ENCODE data around the gene TMEM245. TPM values are rescaled to one million over a fixed set of nuclear protein-coding genes. Genes with fewer than 3 reads are reported as not detected.

Gene TMEM245
- total RNA-seq, 1 donor, result 25.3 TPM

DNA sequence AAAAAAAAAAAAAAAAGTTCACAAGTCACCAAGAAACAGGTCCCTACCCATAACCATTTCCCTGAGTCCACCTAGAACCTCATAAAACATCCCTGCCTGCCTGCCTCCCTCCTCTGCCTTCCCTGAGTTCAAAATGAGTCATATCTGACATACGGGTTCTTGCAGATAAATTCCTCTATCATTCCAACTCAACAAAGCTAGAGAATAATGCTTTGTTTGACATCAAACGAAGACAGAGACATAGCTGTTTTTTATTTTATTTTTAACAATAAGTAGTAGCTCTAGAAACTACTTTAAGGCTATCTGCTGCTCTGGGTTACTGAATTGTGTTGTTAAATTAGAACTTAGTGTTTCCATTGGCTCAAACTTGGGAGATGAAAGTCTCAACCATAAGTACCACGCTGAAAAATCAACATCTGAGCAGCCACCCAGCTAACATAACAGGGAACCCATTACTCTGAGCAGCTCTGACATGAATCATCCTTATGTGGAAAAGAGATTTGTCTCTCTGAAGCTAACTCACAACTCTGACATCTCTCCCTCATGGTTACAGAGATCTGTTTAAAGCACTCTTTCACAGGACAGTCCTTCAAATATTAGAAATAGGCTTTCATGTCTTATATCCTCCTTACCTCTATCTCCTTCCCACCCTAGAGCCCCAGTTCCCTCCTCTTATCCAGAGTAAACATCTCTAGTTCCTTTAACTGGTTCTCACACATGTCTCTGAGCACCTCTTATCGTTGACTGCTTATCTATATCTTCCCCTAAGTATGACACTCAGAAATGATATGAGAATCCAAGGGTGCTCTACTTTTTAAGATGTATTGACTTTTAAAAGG is 12.1 kb downstream of the TMEM245 start:
- no peak for DNase-seq (ENCODE audit: low read depth in 2 of 3, low spot score in 2 of 3)

DNA sequence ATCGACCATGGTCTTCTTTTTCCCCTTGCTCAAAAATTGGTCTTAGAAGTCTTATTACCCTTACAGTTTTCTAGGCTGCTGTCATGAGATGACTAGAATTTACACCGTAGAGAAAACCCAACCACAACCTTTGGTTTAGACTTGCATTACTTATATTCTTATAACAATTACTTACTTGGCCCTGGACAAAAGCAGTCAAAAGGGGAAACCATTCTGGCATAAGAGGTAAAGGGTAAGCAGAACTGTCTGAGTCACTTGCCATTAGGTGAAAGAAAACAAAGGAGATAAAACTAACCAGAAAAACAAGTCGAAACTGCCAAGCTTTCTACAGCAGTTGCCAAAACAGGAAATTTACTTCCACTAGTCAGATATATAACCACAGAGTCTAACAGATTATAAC is 17.9 kb downstream of the TMEM245 start:
- peak in 2 of 3 donors; percentile 59 to 67 for DNase-seq (ENCODE audit: low read depth in 2 of 3, low spot score in 2 of 3)

DNA sequence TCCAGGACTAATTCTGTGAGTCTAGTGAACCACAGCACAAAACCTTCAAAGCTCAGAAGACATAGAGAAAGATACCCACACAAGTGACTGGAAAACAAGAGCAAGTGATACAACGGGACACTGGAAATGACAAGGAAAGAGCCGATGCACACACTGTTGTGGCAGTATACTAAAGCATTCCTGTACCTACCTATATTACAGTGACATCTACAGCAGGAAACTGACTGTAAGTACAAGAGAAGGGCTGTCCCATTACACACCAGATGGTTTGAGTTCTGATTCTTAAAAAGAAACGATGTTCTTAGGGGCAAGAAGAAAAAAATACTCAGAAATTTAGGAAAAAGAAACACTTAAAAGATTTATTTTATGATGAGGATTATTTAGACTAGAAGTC is 18.5 kb downstream of the TMEM245 start:
- no peak for DNase-seq (ENCODE audit: low read depth in 2 of 3, low spot score in 2 of 3)

DNA sequence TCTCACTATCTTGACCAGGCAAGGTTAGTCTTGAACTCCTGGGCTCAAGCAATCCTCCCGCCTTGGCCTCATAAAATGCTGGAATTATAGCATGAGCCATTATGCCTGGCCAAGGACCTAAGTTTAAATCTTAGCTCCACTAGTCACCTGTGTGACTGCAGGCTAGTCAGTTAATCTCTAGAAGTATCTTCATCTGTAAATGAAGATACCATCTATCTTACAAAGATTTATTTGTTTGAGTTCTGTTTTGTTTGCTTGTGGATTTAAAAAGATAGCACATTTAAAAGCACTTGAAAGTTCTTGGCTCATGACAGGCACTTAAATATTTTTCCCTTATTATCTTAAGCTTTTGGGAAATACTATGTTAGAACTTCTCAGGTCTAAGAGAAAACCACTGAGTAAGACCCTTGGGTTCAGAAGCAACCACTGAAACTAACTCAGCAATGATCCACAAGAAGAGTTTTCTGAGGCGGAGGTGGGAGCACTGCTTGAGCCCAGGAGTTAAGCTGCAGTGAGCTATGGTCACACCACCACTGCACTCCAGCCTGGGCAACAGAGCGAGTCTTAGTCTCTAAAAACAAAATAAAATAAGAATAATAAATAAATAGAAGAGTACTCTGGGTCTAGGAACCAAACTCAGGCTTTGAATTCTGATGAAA is 19.1 kb downstream of the TMEM245 start:
- DNase-seq (ENCODE audit: low read depth in 2 of 3, low spot score in 2 of 3), result no peak

DNA sequence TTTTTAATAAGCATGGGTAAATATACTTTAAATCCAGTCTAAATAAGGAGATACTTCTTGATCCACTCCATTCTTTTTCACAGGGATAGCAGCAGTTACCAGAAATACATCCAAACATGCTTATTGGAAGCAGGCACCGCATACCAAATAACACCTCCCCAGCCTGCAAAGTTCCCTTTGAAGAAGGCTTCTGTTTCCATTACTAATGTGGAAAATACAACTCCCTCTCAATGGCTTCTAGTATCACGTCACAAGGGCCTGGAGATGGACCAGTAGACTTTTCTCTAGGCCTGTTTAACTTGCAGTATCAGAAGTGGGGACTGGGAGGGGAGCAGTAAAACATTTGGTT is 20.8 kb downstream of the TMEM245 start:
- DNase-seq (ENCODE audit: low read depth in 2 of 3, low spot score in 2 of 3), result no peak

DNA sequence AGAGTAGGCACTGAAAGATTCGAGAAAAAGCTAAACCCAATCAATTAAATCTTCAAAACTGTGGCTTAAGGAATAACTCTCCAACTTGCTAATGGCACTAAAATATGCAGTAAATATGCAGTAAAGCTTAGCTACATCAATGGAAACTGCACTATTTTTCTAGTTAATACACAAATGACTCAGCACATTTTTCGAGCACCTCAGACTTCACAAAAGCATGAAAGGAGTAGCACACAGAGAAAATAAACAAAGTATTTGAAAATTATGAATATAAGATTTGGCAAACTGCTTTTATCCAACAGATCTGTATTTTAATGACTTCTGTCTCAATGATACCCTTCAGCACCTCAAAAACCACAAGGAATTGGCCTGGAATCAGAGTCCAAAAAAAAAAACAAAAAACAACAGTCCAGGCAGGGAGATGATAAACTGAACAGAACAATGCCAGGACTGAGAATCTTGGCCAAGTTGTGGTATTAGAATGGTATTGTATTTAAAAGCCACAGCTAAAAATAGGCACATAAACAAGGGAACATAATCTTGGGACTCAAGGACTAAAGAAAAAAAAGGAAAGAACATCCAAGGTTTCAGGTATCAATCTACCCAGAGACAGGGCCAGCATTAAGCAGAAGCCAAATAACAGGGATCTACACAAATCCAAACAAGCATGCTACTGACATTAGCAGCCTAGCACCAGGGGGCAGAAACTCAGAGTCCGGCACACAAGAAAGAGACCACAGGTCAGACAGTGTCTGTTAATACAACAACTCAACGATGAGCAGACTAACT is 21.4 kb downstream of the TMEM245 start:
- peak in 1 of 3 donors; percentile 39 for DNase-seq (ENCODE audit: low read depth in 2 of 3, low spot score in 2 of 3)

DNA sequence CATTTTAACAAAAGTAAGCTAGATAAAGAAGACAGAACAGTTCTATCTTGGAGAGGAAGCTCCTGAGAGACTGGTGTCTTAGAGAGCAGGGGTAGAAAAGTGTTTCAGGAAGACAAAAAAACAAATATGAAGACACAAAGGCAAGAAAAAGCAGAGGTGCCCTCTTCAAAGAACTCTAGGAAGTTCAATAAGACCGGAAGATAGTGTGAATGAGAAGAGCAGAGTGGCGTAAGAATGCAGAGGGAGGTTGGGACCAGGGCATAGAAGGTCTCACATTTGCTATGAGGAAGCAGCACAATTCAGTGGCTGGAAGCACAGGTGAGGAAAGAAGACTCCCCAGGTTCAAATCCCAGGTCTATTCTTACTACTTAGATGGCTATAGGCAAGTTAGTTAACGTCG is 22.6 kb downstream of the TMEM245 start:
- DNase-seq (ENCODE audit: low read depth in 2 of 3, low spot score in 2 of 3), result no peak

DNA sequence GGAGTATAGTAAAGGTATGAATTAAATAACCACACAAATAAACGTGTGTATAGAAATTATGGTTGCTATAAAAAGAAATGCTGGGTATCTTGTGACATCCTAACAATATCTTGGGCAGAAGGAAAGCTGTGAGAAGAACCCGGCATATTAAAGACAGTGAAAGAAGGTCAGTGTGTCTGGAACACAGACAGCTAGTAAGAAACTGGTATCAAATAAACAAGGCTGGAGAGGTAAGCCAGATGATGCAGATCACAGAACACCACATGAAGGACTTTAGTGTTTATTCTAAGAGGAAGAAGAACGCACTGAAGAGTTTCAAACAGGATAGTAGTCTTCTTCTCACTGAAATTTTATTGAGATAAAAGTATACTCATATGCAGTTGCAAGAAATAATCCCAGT is 24.4 kb downstream of the TMEM245 start:
- no peak for DNase-seq (ENCODE audit: low read depth in 2 of 3, low spot score in 2 of 3)

DNA sequence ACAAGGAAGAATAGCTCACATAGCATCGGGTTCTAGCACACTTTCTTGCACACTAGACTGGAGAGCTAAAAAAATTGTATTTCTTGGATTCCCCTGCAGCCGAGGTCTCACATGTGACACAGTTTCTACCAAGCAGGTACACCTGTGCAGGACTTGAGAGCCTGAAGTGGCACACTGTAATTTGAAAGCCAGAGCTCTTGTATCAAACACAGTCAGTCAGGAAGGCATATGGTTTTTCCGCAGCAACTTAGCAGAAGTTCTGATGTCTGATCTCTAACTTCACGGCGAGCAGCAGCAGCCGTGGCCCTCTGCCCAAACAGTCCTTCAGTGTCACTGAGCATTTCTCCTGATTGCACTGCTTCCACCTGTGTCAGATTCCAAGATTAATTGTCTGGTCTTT is 25.5 kb downstream of the TMEM245 start:
- no peak for DNase-seq (ENCODE audit: low read depth in 2 of 3, low spot score in 2 of 3)

DNA sequence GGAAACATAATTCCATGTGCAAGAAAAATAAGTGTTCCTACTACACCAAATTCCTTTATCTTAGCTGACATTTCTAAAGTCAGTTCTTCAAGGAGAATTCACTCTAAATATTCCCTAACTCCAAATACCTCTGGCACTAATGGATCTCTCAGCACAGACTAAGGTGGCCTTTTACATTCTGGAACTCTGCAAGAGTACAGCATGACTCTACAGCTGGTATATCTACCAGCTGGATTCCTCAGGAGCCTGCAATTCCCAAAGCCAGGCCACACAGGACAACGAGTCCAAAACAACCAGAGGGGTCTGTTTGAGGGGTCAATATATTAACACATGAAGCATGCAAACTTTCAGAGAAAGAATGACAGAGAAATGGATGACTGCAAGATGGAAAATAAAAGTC is 27.2 kb downstream of the TMEM245 start:
- no peak for DNase-seq (ENCODE audit: low read depth in 2 of 3, low spot score in 2 of 3)

DNA sequence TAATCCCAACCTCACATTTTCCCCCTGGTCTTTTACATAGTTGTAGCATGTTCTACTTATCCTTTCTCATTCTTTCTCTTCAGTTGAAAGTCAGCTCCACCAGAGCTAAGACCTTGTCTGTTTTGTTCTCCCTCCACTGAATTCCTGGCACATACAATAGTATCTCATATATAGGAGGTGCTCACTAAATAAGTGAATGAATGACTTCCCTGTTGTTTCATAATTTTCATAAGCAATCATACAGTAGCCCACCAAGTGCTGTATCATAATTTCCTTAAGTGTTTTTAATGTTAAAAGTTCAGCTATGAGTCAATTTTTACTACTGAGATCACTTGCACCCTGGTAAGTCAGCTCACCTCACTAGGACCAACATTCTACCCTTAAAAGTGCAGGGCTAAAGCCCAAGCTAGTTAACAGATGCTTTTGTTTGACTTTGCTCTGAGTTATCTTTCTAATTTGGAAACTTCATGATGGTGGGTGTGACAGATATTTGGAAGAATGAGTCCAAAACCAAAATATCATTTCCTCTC is 27.6 kb downstream of the TMEM245 start:
- DNase-seq (ENCODE audit: low read depth in 2 of 3, low spot score in 2 of 3), result no peak

DNA sequence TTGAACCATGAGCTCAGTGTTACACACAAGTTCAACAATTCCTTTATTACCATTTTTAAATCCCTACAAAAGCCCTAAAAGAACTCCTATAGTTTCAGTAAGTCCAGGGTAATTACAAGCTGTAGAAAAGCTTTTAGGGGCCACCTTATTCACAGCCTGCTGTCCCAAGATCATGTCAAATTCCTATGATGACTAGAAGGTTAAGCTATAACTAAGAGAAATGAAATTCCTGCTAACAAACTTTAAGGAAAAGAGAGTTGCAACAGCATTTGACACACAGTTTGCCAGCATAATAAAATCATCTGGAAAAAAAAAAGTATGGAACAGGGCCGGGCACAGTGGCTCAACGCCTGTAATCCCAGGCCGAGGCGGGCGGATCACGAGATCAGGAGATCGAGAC is 31.5 kb downstream of the TMEM245 start:
- DNase-seq (ENCODE audit: low read depth in 2 of 3, low spot score in 2 of 3), result no peak

DNA sequence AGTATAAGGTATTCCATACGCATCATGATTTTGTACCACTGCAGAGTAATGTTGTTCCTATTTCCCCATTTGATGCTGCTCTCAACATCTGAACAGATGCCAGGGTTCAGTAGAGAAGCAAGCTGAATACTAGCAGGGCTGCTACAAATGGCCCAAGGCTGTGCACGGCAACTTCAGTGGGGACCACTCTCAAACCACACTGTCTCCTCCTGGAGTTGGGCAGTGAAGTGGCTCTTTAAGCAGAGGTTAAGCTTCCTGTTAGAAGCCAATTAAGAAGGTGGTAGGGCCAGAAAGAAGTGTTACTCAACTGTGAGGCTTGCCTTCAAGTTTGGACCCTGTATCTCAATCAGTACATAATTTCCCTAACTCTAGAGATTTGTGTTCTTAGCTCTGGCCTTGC is 32.0 kb downstream of the TMEM245 start:
- no peak for DNase-seq (ENCODE audit: low read depth in 2 of 3, low spot score in 2 of 3)

DNA sequence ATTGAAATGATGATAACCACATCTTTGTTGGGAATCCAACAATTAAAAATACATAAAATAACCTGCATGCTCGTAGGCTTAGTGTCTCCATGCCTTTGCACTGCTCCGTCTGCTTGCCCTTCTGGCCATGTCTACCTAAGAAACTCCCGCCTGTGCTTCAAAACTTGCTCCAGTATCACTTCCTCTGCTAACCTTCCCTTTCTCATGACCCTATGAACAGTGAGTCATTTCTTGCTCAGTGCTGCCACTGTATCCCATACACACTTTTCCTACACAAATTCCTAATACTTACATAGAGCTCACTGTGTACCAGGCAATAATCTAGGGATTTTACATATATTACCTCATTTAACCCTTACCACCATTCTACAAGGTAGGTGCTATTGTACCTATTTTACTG is 33.5 kb downstream of the TMEM245 start:
- no peak for DNase-seq (ENCODE audit: low read depth in 2 of 3, low spot score in 2 of 3)

DNA sequence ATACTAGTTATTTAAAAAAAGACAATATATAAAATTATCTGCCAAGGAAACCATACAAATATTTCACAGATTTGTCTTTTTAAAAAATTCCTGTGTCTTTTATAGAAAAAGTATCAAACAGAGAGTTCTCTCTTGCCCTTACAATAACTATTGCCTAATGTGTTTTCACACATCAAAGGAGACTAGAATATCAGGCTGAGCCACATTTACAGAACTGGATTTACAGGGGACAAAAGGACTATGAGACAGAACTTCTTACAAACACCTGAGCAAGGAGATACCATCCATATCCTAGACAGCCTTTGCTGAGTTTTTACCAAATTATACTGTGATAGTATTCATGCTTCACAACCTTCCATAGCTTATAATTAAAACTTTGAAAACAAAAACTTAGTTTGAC is 34.2 kb downstream of the TMEM245 start:
- no peak for DNase-seq (ENCODE audit: low read depth in 2 of 3, low spot score in 2 of 3)

DNA sequence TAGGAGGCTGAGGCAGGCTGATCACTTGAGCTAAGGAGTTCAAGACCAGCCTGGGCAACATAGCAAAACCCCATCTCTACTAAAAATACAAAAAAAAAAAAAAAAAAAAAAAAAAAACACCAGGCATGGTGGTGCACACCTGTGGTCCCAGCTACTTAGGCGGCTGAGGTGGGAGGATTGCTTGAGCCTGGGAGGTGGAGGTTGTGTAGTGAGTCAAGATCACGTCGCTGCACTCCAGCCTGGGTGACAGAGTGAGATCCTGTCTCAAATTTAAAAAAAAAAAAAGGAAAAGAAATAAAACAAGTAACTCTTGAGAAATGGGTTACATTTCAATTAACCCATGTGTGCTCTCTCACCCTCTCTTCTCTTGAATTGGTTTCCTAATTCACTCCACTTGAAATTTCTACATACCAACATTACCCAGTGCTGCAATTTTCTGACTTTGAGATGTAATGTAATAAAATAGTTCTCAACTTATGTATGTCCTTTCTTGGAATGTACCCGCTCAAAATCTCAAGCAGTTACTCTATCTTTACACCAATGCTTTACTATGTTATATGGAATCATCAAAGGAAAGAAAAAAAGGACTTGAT is 35.8 kb downstream of the TMEM245 start:
- no peak for DNase-seq (ENCODE audit: low read depth in 2 of 3, low spot score in 2 of 3)

DNA sequence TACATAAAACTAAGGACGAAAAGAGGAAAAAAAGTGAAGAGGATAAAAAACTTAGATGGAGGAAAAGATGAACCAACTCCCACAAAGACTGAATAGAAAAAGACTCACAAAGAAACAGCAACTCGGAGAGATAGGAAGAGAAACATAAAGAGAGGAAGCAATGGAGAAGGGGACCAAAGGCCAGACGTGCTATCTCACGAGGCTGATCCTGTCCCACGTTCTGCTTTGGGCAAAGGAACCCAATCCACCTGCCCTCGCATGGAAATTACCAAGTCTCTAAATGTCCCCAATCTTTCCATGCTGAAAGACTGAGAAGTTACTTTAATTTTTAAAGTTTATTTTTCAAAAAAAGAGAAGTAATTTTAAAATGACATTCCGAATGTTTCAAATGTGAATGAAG is 36.6 kb downstream of the TMEM245 start:
- no peak for DNase-seq (ENCODE audit: low read depth in 2 of 3, low spot score in 2 of 3)

DNA sequence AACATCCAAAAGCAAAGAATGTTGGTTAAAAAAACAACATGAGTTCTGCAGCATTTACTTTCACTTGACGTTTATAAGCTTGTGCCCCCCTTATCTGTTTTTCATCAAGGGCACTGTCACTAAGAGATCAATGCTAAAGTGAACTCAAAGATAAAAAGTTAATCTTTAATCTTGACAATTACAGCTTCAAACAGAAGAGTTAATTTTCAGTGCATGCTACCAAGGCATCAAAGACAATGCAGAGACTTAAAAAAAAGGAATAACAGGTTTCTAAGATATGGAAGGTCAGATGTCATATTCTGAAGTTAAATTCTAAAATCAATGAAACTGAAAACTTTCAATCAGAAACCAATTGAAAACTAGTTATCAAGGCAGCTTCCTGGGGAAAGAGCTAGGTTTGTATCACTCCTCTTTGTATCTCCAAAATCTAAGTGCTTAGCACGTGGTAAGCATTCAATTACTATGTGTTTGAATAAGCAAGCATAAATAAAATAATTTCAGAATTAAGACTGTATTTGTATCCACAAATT is 37.6 kb downstream of the TMEM245 start:
- DNase-seq (ENCODE audit: low read depth in 2 of 3, low spot score in 2 of 3), result no peak

DNA sequence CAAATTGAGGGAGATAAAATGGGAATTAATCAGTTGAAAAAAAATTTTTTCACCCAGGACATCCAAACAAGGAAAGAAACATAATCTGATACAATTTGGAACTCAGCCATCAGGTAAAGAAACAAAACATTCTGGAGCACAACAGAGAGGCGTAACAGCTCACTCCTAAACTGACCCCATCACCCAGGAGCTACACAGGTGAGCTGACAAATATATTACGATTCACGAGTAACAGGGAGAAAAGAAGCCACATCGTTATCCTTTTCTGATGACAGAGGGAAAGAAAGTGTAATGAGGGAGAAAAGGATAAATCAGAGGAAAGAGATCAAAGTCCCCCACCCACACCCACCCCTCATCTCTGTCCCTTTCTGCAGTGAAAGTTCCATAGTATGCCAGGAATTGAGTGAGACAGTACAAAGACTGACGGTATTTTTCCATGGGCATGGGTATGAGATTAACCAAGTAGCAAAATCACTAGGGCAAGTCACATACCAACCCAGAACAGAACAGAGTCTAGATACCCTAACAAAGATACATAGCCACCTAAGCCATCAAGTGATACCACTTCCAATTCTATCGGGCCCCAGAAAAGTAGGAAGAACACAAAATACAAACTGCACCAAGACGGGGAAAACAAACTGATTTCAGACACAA is 45.4 kb downstream of the TMEM245 start:
- DNase-seq (ENCODE audit: low read depth in 2 of 3, low spot score in 2 of 3), result no peak

DNA sequence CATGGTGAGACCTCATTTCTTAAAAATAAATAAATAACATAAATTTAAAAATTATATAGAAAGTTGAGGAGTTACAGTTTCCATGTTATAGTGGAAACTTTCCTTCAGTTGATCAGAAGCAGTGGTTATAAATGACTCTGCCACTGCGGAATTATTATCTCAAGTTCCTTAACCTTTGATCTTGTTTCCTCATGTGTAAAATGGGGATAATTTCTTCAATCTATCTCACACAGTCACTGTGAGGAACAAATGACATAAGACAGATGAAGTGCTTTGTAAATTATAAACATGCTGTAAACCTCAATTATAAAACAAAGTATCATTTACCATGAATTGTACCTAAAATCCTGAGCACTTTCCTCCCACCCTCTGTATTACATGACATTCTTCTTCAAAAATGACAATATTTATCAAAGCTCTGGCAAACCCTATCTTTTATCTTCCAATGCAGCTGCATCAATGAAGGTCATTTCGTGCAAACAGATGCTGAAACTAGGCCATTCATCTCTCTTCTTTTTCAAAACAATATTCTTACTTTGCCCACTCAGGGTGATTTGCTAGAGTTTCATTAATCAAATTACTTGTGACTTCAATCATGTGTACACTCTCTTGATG is 46.8 kb downstream of the TMEM245 start:
- DNase-seq (ENCODE audit: low read depth in 2 of 3, low spot score in 2 of 3), result no peak
